H1 (cell line): ENCODE data around the gene GALNT4. TPM values are rescaled to one million over a fixed set of nuclear protein-coding genes. Genes with fewer than 3 reads are reported as not detected.

Experiments used
- CBX8 ChIP-seq: fragments of 300-800, 300-1000 bp; sonication (generic); IDR thresholded peaks from 2 replicates; pipeline ENCODE4 v1.7.1; 2016; ENCODE audit warnings: low read depth, low read length, borderline replicate concordance
- CHD2 ChIP-seq: IDR thresholded peaks from 2 replicates; pipeline ENCODE4 v1.6.1; 2012; ENCODE audit warnings: low read length, improper control_type of control experiment
- CHD7 ChIP-seq: fragments of 300-600 bp; sonication (generic); IDR thresholded peaks from 2 replicates; pipeline ENCODE4 v1.7.1; 2012; ENCODE audit warnings: low read length, moderate library complexity, mild to moderate bottlenecking, inconsistent platforms; ENCODE audit not compliant: insufficient replicate concordance
- HDAC2 ChIP-seq, 2 experiments: fragments of 300-600 bp in 1 of 2; sonication (generic) in 1 of 2; IDR thresholded peaks; 2 replicates each; pipeline ENCODE4 v1.6.1; 2011 to 2012; ENCODE audit warnings: low read depth in 2 of 2, low read length in 2 of 2, mild to moderate bottlenecking in 2 of 2, moderate library complexity in 2 of 2, borderline replicate concordance in 1 of 2, inconsistent platforms in 1 of 2
- JUN ChIP-seq: IDR thresholded peaks from 2 replicates; pipeline ENCODE4 v1.6.1; 2011; ENCODE audit warnings: low read depth, mild to moderate bottlenecking, improper control_type of control experiment, low read length
- POLR2AphosphoS5 ChIP-seq: IDR thresholded peaks from 2 replicates; pipeline ENCODE4 v1.6.1; 2011; ENCODE audit warnings: low read depth, low read length
- SAP30 ChIP-seq: fragments of 300-600 bp; sonication (generic); IDR thresholded peaks from 2 replicates; pipeline ENCODE4 v1.7.1; 2012; ENCODE audit warnings: low read length, moderate library complexity, mild to moderate bottlenecking, inconsistent platforms; ENCODE audit not compliant: insufficient read depth, insufficient replicate concordance
- TAF1 ChIP-seq: IDR thresholded peaks from 2 replicates; pipeline ENCODE4 v1.6.1; 2011; ENCODE audit warnings: mild to moderate bottlenecking, low read depth, low read length
- TAF7 ChIP-seq: optimal IDR thresholded peaks from 2 replicates; pipeline ENCODE3; 2011; ENCODE audit warnings: low read depth, mild to moderate bottlenecking, inconsistent platforms, low read length, moderate library complexity, borderline replicate concordance
- TBP ChIP-seq: IDR thresholded peaks from 2 replicates; pipeline ENCODE4 v1.6.1; 2011; ENCODE audit warnings: low read depth, low read length, improper control_type of control experiment
- TEAD4 ChIP-seq: IDR thresholded peaks from 2 replicates; pipeline ENCODE4 v1.6.1; 2012; ENCODE audit warnings: low read depth, low read length, inconsistent platforms, mixed read lengths
- polyA plus RNA-seq, 7 experiments: library from polyadenylated mRNA; depleted of rRNA in 3 of 7; stranded (reverse) in 5 of 7; unstranded in 2 of 7; fragments of >200 nt in 5 of 7; fragments of 200-250 nt in 2 of 7; gene quantifications; 1 replicate in 5 of 7; 2 replicates in 1 of 7; 4 replicates in 1 of 7; pipeline versions ENCODE4 v1.2.1 to v1.2.3, GENCODE V29; 2011 to 2013; ENCODE audit warnings: missing spikeins in 2 of 7, mixed read lengths in 2 of 7
- total RNA-seq: library from RNA; stranded (reverse); fragmentation: NEBNext Ultra II Directional; extraction: Animal tissue kit (Norgen Biotek cat#: 25700); gene quantifications from 2 replicates; pipeline ENCODE4 v1.2.1, GENCODE V29; 2021

GALNT4 gene
- total and polyA plus RNA-seq, 2 of the 8 experiments (the other 6 are each of a cell fraction or from before 2014, with no cell fraction given): 0.45 to 3.3 TPM

GRCh38 chr12:89497467-89497866 lies 27.1 kb downstream of the GALNT4 start (continued):
- TF ChIP-seq CHD7 (no peak), POLR2AphosphoS5 (no peak), SAP30 (no peak), TBP (no peak), CBX8 (no peak), TAF7 (no peak), TEAD4 (no peak), HDAC2 (IDR thresholded peaks at IDR 0.05; ENCODE audit: borderline replicate concordance in 1 of 2, low read depth in 2 of 2, low read length in 2 of 2) (no peak), TAF1 (no peak), CHD2 (no peak), JUN (no peak)
